ENCODE data around the gene COMMD2.

- TF ChIP-seq CTCF (IDR thresholded peaks at IDR 0.05) (no peak), ZNF425 (CRISPR knock-in tag; conservative IDR thresholded peaks at IDR 0.05) (no peak), STAT6 (CRISPR knock-in tag; conservative IDR thresholded peaks at IDR 0.05; ENCODE audit: low read depth) (no peak), SP1 (CRISPR knock-in tag; conservative IDR thresholded peaks at IDR 0.05) (no peak), PREB (CRISPR knock-in tag; IDR thresholded peaks at IDR 0.05; ENCODE audit: borderline replicate concordance) (no peak), ZNF512 (CRISPR knock-in tag; IDR thresholded peaks at IDR 0.05; ENCODE audit: borderline replicate concordance) (no peak), PRDM15 (CRISPR knock-in tag; IDR thresholded peaks at IDR 0.05) (no peak), ETV6 (CRISPR knock-in tag; IDR thresholded peaks at IDR 0.05) (no peak), ATF2 (CRISPR knock-in tag; IDR thresholded peaks at IDR 0.05; ENCODE audit: borderline replicate concordance, low read depth) (no peak)
These were observed 1.4 kb upstream of the COMMD2 start for GRCh38 chr3:149753717-149754116.
